SK-N-SH (cell line): ENCODE measurements around the gene SEC16A.

Source experiments
- CHD2 ChIP-seq: fragments of 150-350 bp; IDR thresholded peaks from 2 replicates; pipeline ENCODE4 v1.6.1; 2018; ENCODE audit warnings: low read length; ENCODE audit not compliant: partially characterized antibody
- CTCF ChIP-seq: fragments of 200-600 bp; sonication (generic); IDR thresholded peaks from 2 replicates; pipeline ENCODE4 v1.6.1; 2017; ENCODE audit warnings: antibody characterized with exemption, mild to moderate bottlenecking, moderate library complexity
- EP300 ChIP-seq, 2 experiments: IDR thresholded peaks; 2 replicates each; pipeline versions ENCODE4 v1.4.0 to v1.6.1; 2012; ENCODE audit warnings: borderline replicate concordance in 1 of 2, low read depth in 1 of 2, low read length in 1 of 2
- FOXM1 ChIP-seq: IDR thresholded peaks from 2 replicates; pipeline ENCODE4 v1.4.0; 2012; ENCODE audit warnings: low read depth, mild to moderate bottlenecking
- MXI1 ChIP-seq: IDR thresholded peaks from 2 replicates; pipeline ENCODE4 v1.6.1; 2012; ENCODE audit warnings: mild to moderate bottlenecking, low read depth, low read length, improper control_type of control experiment
- NFIC ChIP-seq: IDR thresholded peaks from 2 replicates; pipeline ENCODE4 v1.4.0; 2012; ENCODE audit warnings: borderline replicate concordance
- POLR2AphosphoS5 ChIP-seq: IDR thresholded peaks from 2 replicates; pipeline ENCODE4 v1.6.1; 2012; ENCODE audit warnings: low read depth, low read length
- RAD21 ChIP-seq: IDR thresholded peaks from 2 replicates; pipeline ENCODE4 v1.6.1; 2012; ENCODE audit warnings: mild to moderate bottlenecking, low read length
- RCOR1 ChIP-seq: fragments of 150-350 bp; IDR thresholded peaks from 2 replicates; pipeline ENCODE4 v1.6.1; 2017; ENCODE audit warnings: antibody characterized with exemption, low read length
- REST ChIP-seq: IDR thresholded peaks from 2 replicates; pipeline ENCODE4 v1.6.1; 2012; ENCODE audit warnings: mild to moderate bottlenecking, low read depth, low read length, moderate library complexity
- RFX5 ChIP-seq: IDR thresholded peaks from 2 replicates; pipeline ENCODE4 v1.6.1; 2012; ENCODE audit warnings: mild to moderate bottlenecking, improper control_type of control experiment, low read length
- TF ChIP-seq, protein P1 (sequence below): fragments of 150-350 bp; IDR thresholded peaks from 2 replicates; pipeline ENCODE4 v1.6.1; 2016; ENCODE audit warnings: mild to moderate bottlenecking, low read depth, low read length

GRCh38 chr9:136444102-136444501 is 38.7 kb downstream of the SEC16A start:
- TF ChIP-seq CTCF (no peak), FOXM1 (no peak), EP300 (IDR thresholded peaks at IDR 0.05; ENCODE audit: borderline replicate concordance in 1 of 2, low read depth in 1 of 2, low read length in 1 of 2) (no peak), RCOR1 (no peak), REST (no peak), POLR2AphosphoS5 (no peak), RFX5 (no peak), NFIC (no peak), CHD2 (no peak), RAD21 (no peak), MXI1 (no peak)
- TF ChIP-seq, protein P1, sequence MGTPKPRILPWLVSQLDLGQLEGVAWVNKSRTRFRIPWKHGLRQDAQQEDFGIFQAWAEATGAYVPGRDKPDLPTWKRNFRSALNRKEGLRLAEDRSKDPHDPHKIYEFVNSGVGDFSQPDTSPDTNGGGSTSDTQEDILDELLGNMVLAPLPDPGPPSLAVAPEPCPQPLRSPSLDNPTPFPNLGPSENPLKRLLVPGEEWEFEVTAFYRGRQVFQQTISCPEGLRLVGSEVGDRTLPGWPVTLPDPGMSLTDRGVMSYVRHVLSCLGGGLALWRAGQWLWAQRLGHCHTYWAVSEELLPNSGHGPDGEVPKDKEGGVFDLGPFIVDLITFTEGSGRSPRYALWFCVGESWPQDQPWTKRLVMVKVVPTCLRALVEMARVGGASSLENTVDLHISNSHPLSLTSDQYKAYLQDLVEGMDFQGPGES: no peak
